Right forelimb (tissue), 1 donor: ENCODE measurements around the gene NTRK3.
"Not testable (repeated sequence)": the region's sequence is repeated elsewhere in the genome, so short reads cannot be mapped to it uniquely, and the experiment has no call there.

Experiments used
- DNase-seq: peaks from one replicate; pipeline ENCODE4 v3.0.0-alpha.2; 2018

Gene NTRK3

DNA sequence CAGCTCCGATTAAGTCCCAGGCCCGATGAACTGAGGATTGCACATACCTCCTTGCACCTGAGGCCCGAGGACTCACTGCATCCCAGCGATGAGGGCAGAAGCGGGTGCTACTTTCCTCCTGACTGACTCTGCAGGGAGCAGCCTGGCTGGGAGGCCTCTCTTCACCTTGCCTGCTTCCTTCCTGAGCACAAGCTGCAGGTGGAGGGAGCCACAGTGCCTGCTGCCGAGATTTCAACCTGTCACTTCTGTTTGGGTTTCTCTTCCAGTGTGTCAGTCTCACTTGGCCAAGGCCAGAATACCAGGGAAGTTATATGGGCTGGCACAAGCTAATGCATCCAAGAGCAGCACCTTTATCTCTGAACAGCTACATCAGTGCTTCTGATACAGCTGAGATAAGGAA is 185.4 kb downstream of the NTRK3 start:
- no peak for DNase-seq

GRCh38 chr15:88069561-88069960 is 187.0 kb downstream of the NTRK3 start:
- DNase-seq: no peak

- no peak for DNase-seq
Measured at GRCh38 chr15:88067331-88067685, 189.2 kb downstream of the NTRK3 start.

DNA sequence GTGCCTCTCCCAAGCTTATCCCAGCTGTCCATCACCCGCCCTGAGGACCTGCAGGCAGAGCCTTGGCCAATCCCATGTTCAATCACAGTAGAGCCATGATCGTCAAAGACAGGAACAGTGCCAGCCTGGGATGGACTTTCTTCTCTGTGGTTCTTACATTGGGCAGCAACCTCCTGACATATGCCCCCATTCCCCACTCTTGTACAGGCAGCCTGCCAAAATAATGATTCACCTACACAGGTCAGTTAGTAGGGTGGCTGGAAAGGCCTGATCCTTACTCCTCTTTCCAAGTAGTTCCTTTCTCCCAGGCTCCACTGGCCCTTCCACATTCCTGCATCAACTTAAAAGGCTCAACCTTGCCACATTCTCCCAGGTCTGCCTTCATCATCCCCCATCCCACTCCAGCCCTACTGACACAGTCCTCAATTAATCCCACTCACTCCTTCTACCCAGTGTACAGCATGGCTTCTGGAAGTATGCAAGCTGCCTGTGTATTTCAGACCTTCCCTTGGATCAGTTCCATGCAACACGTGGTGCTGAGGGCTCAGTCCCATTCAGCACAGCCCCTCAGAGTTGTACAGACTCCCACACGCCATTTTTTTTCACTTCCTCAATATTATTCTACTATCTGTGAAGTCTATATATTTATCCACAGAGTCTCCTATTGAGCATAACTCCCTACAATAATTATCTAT is 189.8 kb downstream of the NTRK3 start:
- no peak for DNase-seq

GRCh38 chr15:88061452-88061851 is 195.1 kb downstream of the NTRK3 start:
- no peak for DNase-seq

DNA sequence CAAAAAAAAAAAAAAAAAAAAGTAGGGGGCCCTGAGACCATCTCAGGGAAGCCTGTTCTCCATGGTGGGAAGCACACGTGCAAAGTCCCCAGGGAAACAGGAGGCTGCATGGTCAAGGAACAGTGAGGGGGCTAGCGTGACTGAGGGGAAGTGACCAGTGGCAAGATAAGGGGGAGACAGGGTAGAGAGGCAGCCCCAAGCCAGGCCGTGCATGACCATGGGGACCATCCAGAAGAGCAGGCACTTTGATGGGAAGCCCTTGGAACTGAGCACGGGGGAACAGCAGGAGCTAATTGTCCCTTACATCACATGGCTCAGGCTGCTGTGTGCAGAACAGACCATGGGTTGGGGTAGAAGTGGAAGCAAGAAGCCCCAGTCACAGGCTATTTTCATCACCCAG is 196.2 kb downstream of the NTRK3 start:
- no peak for DNase-seq

DNA sequence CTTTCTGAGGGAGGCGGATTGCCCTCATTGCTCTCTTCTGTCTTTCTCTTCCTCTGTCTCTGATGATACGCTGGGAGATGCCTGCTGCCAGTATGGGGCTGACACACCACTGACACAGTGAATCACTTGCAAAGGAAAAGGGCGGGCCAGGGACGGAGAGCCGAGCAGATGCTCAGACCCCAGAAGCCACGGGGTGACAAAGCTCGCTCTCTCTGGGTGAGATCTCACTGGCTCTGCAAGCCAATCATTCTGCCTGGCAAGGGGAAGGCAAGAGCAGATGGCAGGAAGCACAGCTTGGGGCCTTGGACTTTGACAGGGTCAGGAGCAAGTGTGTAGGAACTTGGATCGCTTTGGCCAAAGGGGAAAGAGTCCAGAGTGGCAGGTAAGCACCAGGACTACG is 198.7 kb downstream of the NTRK3 start:
- DNase-seq: no peak

DNA sequence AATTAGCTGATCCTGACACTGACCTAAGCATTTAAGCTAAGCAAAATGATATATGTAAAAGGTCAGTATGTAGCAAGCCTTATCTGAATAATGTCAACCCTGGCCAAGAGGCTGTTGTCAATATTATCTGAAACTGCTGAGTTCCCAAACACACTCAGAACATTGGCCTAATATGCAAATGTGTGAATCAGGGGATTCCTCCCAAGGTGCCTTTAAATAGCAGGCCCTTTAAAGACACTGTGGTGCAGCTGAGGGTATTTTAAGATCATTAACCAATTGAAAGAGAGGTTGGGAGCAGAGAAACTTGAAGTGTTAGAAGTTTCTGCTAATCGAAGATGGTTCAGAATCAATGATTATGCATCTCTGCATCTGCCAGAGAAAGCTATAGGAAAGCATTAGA is 207.0 kb downstream of the NTRK3 start:
- no peak for DNase-seq

GRCh38 chr15:88048755-88049154 is 207.8 kb downstream of the NTRK3 start:
- no peak for DNase-seq

- DNase-seq: no peak
Measured at GRCh38 chr15:88048237-88048636, 208.3 kb downstream of the NTRK3 start.

GRCh38 chr15:88046576-88047129 is 209.9 kb downstream of the NTRK3 start:
- no peak for DNase-seq

DNA sequence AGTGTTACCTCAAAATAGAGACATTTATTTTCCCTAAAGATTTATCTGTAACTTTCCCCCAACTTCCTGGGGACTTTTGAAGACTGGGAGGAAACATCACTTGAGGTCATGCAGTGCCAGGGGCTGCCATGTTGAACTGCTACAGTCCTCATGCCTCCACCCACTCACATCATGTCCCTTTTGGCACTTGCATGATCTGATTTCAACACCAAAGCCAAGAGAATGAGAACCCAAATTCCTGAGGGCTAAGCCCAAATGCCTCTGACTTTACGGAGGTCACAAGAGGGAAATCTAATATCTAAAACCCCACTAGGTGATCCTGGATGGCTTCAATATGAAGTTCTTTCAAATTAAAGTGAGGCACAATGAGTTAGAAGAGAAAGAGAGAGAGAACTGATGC is 213.1 kb downstream of the NTRK3 start:
- DNase-seq: no peak

- no peak for DNase-seq
Measured at GRCh38 chr15:88042047-88042446, 214.5 kb downstream of the NTRK3 start.

DNA sequence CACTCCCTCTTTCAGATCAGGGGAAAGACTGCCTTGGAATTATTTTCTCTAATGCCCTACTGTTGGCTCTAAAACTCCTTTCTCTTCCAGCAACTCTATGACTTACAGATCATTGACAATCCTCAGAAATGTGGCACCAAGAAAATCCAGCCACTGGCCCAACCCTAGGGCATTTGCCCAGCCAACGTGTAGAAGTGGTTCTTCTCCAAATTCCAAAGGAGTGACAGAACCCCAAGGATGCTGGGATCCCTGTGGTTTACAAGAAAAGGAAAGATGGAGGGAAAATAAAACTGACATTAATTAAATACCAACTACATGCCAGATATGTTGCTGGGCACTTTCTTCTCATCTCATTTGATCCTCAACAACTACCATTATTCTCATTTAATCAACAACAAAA is 216.0 kb downstream of the NTRK3 start:
- no peak for DNase-seq

DNA sequence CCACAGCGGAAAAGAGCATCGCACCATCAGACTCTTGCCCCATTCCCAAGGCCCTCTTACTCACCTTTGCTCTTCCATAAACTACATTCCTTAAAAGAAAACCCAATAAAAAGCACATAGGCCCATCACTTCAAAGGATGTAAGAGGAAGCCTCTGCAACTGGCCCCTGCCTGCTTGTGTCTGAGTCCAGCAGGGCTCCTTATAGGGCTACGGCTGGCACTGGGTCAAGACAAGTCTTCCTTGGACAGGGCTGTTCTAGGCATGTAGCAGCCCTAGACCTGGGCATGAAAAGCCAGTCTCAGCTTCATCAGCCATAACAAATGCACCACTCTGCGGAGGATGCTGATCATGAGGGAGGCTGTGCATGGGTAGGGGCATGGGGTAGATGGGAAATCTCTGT is 218.3 kb downstream of the NTRK3 start:
- no peak for DNase-seq

DNA sequence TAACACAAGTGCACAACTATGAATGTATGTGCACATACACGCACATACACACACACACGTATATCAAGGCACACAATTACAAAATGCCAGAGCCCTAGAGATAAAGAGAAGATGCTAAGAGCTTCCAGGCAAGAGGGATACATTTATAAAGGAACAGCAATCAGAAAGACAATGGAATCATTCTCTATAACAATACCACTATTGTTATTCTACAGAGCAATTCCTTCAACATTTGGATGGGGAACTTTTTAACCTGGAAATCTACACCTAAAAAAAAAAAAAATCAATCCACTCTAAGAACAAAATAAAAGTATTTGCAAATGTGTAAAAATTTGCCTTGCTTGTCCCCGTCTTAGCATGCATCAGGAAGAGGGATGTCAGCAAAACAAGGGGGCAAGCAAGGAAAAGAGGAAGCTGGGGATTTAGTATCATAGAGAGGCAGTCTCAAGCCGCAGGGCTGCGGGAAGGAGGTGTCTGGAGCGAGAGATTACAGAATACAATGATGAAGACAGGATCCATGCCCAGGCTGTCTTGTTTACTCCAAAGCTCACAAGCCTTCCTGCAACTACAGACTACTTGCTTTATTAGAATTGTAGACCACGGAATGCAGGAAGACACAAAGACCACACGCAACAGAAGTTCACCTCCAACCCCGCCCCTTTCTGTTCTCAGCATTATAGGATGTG is 220.2 kb downstream of the NTRK3 start:
- no peak for DNase-seq

DNA sequence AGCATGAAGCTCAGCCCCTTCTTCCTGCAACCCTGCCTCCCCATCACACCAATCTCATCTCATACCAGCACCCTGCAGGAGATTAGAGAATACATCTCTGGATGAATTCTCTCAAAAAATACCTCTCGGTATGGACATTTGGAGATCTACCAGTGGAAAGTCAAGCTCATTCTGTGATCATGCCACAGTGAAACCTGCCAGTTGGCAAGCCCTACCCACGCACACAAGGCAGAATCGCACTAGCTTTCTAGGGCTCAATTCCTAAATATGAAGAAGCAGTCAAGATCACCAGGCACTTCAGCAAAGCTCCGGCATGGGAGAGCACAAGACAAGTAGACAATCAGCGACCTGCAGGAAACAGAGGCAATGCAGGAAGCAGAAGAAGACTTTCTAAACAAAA is 221.2 kb downstream of the NTRK3 start:
- DNase-seq: no peak

GRCh38 chr15:88033421-88033820 is 223.1 kb downstream of the NTRK3 start:
- DNase-seq: not testable (repeated sequence)

DNA sequence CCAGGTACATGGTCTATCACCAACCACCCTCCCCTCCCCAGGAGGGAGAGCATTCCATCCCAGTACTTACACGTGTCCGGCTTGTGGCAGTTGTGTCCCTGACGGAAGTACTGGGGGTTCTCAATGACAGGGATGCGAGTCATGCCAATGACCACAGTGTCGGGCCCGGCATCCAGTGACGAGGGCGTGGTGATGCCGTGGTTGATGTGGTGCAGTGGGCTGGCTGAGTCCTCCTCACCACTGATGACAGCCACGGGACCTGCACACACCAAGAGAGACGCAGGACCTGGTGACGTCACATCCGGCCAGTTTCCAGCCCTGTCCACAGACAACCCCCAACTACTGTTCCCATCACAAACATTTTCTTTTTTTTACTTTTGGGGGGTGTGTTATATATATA is 223.8 kb downstream of the NTRK3 start:
- DNase-seq: no peak

GRCh38 chr15:88031461-88031860 is 225.1 kb downstream of the NTRK3 start:
- DNase-seq: no peak

GRCh38 chr15:88029696-88030095 is 226.8 kb downstream of the NTRK3 start:
- DNase-seq: no peak

DNA sequence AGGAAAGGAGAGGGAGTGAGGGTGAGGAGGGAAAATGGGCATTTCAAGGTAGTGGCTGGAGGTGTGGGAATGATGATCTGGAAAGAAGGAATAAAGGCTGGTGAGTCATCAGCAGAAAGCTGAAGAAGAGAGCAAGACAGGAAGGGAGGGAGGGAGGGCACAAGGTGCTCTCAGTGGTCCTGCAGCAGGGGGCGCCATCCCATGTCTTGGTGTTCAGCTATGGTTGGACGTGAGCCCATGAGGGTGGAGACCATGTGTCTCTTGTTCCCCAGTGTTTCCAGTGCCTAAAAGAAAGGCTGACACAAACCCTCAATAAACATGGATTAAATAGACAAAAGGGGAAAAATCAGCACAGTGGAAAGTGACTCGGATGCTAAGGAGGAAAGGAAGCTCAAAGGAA is 228.5 kb downstream of the NTRK3 start:
- no peak for DNase-seq

DNA sequence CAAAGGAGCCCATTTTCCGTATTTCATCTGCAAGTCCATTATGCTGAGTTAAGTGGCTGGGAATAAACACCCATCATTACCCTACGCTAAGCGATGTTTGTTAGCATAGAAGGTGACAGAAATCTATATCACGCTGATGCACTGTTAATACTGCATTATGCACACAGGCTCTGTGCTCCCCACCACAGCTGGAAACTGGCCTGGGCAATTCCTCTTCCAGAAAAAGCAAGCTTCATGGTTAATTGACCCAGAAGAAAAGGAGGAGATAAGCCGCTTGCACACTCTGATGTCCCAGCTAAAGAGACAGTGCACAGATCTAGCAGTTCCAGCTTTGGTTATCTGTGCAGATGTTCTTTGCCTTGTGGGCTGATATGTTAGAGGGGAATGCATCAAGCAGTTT is 232.6 kb downstream of the NTRK3 start:
- DNase-seq: no peak

DNA sequence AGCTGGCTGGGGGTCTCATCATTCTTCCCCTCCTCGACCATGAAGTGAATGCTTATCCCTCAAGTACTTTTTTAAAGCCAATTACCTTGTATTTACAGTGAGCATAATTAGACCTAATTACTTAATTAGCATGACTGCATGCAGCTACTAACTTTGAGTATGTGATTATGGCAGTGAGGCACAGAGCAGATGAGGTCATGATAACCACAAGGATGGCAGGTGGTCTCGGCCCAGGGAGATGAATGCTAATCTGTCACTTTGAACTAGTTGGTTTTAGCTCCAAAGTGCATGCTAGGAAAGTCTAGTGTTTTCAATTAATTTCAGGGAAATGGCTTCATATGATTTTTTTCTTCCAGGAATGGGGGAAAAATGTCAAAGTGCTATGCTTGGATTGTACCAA is 233.8 kb downstream of the NTRK3 start:
- DNase-seq: no peak

- DNase-seq: no peak
Measured at GRCh38 chr15:88021601-88022000, 234.9 kb downstream of the NTRK3 start.
